ENCODE measurements around the gene TBC1D22A.

The TBC1D22A gene

DNA sequence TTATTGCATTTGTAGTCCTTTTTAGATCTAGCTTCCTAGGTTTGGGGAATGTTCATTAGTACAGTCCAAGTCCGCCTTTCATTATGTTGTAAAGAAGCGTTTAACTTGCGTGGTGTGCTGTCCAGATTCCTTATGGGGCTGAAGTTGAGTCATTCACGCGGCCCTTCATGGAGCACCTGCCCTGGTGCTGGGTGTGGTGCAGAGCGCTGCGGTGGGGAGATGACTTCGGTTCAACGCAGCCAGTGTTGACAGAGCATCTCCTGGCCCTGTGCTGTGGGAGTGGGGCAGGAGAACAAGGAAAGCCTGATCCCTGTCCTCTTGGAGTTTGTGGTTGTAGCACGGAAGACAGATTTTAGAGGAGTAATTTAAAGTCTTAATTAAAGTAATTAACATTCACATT, 152.0 kb downstream of the TBC1D22A start:
- DNase-seq = no peak

DNA sequence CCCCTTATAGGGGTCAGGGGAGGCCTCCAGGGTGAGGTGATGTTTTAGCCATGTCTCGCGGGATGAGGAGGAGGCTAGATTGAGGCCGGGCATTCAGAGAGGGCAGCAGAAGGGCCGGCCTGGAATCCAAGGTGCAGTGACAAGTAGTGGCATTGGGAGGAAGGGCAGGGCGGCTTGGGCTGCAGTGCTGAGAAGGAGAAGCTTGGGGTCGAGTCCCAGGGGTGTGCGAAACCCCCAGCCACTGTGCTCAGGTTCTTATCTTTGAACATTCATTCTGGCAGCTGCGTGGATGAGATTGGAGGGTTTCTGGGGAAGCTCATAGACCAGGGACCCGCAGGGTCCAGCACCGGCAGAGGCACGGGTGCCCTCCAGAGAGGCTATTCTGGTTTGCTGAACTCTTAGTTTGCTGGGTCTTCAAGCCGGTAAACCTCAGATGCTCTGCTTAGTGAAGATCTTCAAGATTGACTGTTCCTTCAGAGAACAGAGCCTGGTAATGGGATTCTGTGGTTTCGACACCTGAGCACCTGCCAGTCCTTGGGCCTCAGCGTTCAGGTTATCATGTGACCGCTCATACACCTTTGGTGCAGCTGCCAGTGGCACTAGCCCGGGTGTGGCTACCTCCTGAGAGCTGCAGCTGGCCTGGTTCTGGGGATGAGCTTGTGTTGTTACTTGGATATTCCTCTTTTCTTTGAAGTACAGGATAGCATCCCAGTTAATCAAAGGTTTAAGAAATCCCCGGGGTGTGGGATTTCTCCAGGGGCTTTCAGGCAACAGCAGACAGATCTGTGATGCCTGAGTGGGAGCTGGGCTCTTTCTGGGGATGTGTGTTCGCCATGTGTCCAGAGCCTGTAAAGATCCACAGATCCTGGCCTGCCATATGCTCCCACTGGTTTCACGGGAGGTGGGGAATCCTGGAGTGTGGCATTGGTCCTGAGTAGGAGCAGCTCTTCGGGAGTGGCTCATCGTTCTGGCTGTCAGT, 152.8 kb downstream of the TBC1D22A start:
- no peak for DNase-seq

DNA sequence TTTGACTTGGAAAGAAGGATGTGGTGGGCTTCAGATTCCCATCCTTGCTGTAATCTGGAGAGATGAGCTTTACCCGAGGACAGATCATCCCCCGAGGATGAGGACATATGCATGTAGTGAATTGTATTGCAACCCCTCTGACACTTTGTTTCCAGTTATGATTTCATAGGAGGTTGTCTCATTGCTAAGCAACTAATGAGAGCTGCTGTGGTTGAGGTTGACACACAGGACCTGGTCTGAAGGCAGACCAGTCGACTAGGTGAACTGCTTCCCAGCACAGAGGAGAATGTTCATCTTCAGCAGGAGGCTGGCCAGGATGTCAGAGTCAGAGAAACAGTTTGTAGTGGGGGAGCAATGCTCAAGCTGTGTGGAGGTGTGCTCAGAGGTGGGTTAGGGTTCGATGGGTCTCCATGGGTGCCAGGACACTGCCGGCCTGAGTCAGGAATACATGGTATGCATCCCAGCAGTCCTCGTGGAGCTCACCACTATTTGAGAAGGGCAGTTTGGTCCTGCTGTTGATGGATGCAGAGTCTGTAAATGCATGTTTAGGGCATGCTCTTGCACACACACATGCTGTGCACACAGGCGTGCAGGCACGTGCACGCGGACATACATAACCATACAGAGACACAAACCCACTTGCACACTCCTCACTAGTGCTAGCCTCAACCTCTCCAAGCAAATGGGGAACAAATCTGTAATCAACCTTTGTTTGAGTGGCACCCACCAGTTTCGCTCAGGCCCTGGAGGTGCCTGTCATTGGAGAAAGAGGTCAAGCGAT, 153.7 kb downstream of the TBC1D22A start:
- no peak for DNase-seq

DNA sequence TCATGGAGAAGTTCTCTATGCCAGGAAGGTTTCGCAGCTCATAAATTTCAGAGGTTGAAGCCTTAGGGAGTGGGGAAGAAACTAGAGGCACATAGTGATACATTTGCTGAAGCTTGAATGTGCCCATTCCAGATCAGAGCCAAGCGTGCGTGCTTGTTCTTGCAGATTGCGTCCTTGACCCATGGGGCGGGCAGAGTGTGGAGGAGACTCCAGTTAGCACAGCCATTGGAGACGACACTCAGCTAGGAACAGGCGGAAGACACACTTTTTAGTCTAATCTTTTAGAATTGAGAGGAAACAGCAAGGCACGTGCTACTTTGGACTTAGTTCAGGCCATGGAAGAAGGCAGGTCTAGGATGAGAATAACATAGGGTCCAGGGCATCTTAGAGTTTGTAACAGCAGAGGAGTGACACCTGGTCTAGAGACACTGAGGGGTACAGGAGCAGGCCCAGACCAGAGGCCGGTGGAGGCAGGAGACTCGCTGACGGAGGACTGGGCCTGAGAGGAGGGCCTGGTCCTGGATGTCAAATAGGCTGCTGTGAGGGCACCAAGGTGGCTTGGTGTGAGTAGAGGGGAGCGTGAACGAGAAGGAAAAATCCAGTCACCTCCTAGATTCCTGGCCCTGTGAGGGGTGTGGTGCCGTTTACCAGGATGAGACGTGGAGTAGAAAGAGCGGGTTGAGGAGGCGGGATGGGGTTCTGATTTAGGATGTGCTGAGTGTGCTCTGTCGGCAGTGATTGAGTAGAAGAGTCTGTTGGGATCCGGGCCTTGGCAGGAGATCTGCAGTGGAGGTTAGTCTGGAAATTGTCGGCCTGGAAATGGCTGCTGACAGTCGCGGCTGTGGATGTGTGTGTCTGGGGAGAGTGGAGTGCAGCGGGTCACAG, 154.7 kb downstream of the TBC1D22A start:
- DNase-seq = no peak

DNA sequence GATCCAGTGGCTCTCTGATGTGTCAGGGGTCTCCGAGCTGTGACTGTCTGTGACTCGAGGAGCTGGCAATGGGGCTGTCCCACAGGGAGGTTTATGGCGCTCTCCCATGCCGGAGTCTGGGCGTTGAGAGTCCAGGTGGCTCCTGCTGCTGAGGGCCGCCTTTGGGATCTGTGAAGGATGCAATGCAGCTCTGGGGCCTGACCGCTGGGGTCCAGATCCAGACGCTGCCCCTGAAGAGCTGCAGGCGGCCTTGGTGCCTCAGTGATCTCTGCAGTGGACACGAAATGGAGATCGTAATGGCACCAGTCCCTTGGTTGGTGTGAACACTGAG, 155.3 kb downstream of the TBC1D22A start:
- DNase-seq = no peak

DNA sequence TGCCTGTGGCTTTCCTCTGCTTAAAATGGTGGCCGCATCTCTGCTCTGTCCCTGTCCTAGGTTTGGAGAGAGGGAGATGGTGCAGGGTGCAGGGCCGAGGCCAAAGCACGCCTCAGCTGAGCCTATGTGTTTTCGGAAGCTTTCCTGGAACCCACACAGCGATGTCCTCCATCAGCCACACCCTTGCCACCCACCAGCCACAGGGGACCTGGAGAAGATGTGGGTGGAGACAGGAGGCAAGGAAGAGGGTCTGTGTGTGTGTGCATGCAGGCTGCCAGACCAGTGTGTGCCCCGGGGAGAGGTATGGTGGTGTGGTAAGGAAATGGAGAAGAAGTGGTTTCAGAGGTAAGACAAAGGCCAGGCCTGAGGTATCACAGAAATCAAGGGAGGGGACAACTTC, 155.7 kb downstream of the TBC1D22A start:
- no peak for DNase-seq

DNA sequence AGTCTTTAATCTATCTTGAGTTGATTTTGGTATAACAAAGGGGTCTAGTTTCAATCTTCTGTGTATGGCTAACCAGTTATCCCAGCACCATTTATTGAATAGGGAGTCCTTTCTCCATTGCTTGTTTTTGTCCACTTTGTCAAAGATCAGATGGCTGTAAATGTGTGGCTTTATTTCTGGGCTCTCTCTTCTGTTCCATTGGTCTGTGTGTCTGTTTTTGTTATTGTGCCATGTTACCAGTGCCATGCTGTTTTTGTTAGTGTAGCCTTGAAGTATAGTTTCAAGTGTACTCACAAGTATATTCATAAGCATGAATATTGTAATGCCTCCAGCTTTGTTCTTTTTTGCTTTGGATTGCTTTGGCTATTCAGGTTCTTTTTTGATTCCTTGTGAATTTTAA, 159.6 kb downstream of the TBC1D22A start:
- no peak for DNase-seq

DNA sequence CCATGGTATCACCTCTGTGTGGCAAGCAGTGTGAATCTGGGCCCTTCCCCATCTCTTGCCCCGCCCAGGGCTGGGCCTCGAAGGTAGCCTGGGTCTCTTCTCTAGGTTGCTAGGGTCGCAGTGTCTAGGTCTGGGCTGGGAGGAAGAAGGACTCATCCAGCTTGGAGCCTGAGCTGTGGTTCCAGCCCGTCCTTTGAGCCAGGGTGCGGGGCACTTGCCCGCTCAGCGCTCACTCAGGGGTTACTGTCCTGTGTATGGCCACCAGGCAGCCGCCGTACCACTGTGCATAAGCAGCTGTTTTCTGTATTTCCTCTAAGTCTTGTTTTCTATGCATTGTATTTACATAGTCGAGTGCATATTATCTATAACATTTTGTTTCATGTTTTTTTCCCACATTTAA, 160.9 kb downstream of the TBC1D22A start:
- no peak for DNase-seq

DNA sequence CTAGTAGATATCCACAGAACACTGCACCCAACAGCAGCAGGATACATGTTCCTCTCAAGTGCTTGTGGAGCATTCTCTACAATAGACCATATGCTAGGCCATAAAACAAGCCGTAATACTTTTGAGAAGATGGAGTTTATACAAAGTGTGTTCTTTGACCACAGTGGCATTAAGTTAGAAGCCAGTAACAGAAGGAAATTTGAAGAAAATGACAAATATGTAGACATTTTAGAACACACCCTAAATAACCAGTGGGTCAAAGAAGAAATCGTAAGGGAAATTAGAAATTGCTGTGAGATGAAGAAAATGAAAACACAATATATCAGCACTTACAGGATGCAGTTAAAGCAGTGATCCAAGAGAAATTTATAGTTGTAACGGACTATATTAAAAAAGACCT, 163.4 kb downstream of the TBC1D22A start:
- DNase-seq = no peak

DNA sequence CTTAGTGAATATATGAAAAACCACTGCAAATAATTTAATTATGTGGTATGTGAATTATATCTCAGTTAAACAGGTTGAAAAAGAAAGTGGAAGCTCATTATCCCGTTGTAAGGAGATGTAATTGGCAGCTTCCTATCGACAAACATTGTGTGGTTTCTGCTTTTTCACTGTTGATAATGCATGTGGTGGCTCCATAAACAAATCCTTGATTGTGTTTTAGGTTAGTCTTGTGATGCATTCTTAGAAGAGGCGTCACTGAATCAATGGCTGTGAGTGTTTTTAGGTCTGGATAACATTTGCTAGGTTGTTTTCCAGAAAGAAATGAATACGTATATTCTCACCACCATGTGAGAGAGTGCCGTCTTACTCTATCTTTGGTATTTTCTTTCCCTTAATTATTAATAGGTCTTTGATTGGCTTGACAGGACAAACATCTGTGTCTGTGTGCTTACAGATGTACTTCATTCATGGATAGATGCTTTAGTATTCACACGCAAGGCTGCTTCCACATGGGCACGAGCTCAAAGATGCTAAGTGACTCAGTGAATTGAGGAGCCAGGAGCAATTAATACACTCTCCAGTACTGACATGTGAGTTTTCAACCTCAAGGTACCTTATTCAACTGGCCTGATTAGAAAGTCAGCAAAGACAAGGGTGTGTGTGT, 166.7 kb downstream of the TBC1D22A start:
- DNase-seq = no peak

DNA sequence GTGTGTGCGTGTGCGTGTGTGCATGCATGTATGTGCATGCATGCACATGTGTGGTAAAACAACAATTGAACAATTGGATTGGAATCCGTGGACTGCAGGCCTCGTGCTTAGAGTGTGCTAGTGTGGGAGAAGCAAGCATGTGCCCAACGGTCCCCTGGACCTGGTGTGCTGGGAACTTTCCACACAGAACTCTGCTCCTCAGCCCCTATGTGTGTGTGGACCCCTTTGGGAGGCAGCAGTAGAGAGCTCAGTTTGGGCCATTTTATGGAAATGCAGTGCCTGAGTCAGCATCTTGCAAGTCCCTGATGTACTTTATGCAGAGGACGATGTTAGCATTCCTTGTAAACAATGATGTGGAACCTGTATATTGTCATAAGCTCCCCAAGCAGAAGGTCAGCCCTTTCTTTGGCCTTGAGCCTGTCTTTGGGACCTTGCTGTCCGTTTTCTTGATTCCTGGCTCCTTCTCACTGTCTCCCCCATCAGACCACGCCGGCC, 167.3 kb downstream of the TBC1D22A start:
- no peak for DNase-seq

DNA sequence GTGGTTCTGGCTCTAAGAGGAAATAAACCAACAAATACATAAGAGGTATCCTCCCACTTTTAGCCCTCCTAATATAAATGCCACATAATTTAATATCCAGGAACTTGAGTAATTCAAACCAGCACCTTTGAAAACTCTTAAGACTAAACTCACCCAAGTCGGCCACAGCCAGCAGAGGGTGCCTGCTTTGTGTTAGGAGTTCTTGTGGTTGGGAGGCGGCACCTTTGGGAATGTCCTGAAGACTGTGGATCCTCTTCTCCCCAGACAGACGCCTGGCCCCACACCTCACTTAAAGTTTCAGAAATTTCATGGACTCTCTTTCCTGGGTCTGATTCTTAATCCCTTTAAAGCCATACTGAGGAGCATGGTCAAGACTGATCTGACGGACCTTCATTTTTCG, 169.0 kb downstream of the TBC1D22A start:
- no peak for DNase-seq

DNA sequence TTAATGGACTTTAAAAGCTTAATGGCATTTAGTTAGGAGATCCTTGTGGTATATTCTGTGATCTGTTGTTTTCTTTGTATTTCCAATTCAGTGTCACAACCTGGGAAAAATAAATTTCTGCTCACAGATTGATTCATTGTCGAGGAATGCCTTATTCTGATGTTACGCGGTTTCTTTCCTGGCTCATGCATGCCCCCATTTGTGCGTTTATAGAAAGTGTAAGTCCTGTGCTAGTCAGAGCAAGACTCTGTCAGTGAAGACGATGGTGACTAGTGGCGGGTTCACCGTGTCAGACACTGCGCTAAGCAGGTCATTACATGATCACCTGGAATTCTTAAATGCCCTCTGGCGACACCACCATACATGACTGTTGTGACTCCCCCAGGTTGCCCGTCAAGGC, 169.4 kb downstream of the TBC1D22A start:
- no peak for DNase-seq

DNA sequence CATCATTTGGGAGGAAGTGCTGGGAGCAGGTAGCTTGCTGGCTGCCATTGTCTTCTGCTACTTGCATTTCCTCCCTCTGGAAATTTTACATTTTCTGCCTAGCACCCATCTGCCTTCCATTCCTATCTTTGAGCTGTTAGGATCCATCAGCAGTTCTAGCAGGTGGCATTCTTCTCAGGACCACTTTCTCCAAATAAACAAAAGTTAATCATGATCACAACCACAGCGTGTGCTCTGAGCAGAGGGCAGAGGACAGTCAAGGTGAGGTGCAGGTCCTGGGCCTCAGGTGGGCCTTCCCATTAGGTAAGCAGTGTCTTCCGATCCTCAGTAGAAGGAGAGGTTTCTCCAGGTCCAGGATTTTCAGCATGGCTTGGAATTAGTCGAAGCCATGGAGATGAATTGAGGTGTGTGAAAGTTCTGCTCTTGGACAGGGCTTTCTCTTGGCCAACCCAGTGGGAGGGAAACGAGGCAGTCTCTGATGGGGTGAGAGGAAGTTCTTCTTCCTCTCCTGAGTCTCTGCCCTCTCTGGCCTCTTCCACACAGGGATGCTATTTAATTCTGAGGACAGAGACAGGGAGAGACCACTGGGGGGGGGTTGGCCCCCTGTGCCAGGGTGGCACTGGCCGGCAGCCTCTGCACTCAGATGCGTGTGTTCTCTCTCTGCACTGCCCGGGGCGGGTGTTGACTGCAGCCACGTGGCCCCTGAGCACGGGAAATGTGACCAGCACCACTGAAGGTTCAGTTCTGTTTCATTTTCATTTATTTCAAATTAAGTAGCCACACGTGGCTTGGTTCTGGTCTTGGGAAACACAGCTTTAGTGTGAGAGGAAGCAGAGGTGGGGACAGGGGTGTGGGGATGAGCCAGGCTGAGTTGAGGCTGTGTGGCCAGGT, 170.8 kb downstream of the TBC1D22A start:
- no peak for DNase-seq

DNA sequence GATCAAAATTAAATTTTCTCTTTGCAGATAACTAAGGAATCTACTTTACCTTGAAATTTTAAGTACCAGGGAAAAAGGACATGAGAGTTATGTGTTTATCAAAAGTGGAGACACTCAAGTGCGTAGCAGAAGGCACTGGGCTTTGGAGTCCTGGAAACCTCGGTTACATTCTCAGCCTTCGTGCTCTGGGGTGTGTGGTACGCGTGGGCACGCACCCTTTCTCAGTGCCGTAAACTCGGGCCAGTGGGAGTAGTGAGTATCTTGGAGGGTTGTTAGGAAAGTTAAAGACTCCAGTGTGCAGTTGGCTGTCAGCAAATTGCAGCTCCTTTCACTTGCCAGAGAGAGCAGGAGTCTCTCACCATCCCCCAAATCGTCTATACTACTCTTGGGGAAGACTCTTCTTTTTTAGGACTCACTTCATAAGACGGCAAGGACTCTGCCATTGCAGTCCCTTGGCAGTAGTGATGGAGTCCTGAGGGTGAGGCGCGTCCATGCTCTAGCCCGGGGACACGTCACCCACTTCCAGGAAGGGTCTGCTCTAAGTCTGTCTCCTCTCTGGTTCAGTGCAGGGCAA, 171.8 kb downstream of the TBC1D22A start:
- no peak for DNase-seq

DNA sequence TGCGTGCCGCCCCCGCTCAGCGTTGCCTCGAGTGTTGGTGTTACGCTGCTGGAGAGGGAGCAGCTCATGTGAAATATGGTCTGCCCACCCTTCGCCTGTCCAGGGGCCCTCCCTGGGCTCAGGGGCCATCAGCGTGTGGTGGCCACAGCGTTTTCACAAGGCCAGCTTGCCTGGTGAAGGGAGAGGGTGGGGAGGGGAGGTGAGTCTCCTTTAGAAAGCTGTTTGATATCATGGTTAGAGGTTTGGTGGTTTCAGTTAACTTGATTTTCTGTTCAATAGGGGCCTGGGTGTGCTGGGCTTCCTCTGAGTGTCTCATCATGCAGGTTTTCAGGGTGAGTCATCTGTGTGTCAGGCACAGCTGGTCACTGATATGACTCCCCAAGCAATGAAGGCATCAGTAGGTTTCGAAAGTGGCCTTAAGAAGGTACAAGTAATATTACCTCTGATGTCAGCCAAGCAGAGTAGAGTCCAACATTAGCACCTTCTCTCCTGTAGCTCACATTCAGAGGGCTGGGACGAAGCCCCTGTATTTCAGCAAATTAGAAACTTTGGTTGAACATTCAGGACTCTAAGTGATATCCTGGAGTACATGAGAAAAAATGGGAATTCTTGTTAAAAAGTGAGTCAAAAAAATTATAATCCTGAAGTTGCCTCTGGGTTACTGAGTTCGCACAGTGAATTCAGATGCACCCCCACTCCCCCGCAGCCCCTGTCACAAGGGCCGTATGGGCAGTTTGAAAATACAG, 172.5 kb downstream of the TBC1D22A start:
- no peak for DNase-seq

DNA sequence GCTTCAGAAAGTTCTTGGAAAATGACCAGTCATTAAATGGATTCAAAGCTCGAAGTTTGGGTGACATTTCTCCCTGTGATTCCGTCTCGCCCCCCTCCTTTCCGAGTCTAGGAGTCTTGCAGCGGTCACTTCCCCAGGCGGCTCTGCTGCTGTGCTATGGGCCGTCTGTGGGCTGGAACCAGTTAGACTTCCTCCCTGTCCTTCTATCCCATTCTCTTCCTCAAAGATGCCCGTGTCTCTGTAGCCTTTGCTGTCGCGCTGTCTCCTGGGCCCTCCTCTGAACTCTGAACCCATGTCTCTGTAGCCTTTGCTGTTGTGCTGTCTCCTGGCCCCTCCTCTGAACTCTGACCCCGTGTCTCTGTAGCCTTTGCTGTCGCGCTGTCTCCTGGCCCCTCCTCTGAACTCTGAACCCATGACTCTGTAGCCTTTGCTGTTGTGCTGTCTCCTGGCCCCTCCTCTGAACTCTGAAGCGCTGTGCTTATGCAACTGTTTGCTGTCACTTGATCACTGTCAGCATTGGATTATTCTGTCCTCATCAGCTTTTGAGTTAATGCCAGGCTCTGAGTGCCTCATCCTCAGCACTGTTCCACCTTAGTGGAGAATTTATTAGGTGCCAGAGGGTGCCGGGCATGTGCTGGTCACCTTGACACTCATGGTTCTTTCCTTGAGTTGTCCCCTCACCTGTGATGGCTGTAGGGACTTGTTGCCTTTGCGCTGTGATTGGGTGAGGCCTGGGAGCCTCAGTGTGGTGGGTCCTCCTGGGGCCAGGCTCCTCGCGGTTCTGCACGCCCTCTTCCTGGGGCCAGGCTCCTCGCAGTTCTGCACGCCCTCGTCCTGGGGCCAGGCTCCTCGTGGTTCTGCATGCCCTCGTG, 173.3 kb downstream of the TBC1D22A start:
- DNase-seq = no peak

DNA sequence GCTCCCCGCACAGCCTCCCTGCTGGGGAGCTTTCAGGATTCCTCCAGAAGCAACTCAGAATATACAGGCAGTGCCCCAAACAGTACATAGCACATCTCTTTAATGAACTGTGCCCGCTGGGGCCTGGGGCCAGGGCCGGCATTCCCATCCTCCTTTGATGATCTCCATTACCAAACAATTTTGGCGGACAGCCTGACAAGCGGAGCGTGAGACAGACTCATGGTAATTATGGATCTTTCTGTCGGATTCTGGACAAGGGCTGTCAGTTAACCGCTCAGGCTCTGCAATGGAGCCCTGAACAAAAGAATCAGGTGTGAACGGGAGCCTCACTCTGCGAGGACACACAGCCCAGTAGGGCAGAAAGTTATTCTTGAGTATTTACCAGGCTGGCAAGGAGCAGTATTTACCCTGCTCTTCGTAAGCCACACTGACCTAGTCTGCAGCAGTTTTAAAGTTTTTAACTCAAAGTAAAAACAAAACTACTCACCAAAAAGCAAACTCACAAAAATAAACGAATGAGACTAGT, 174.0 kb downstream of the TBC1D22A start:
- no peak for DNase-seq

DNA sequence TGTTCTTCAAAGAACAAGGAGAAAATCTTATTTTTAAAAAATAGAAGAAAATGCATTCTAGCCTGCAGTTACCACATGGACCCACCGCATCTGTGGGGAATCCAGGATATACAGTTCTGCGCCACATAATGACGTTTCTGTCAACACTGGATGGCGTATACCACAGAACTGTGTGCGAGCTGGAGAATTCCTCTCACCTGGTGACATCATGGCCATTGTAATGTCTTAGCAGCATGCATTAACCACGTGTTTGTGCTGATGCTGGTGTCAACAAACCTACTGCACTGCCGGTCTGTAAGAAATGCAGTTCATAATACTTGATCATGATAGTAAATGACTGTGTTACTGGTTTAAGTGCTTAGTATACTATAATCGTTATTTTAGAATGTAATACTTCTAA, 174.7 kb downstream of the TBC1D22A start:
- DNase-seq = no peak

Measured in hippocampal formation (tissue), 2 donors.